GM23248 (cell line): ENCODE measurements around the gene CHGA.

Experiments used
- EZH2 ChIP-seq: fragments of 200-600 bp; sonication (generic); IDR thresholded peaks from 2 replicates; pipeline ENCODE4 v1.6.1; 2018; ENCODE audit warnings: antibody characterized with exemption, mild to moderate bottlenecking; ENCODE audit not compliant: insufficient read depth, poor library complexity, severe bottlenecking
- EZH2phosphoT487 ChIP-seq: fragments of 200-600 bp; sonication (generic); IDR thresholded peaks from 2 replicates; pipeline ENCODE4 v1.6.1; 2018; ENCODE audit warnings: antibody characterized with exemption, moderate library complexity, mild to moderate bottlenecking, low read depth; ENCODE audit not compliant: insufficient read depth

DNA sequence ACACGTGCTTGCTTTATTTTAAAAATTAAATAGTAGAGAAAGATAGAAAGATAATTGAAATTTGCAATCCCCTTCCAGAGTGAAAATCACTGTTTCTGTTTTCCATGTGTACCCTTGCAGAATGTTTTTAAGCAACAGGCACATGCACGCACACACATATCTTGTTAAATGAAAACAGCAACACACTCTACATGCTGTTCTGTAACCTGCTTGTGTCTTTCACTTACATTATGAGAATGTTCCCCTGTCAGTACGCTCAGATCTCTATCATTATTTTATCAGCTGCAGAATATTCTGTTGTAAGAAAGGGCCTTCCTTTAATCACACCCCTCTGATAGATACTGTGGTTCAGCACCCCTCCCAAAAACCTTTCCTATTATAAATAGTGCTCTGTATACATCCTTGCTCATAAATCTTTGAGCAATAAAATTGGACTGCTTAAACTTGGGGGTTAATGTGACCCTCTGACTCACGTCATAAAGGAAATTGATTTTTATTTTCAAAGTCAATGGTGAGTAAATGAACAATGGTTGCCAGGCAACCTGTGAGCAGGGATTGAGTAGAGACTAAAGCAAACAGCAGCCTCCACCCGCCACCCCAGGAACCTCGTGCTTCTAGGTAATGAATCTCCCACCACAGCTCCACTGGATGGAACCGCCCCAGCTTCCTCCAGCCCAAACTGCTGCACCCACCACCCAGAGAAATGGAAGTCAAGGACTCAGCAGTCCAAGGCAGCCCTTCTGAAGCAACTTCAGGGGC lies 31.9 kb upstream of the CHGA start:
- TF ChIP-seq EZH2 (no peak), EZH2phosphoT487 (no peak)
